Keratinocyte (primary cell): ENCODE measurements around the gene DISC1. TPM values are rescaled to one million over a fixed set of nuclear protein-coding genes. Genes with fewer than 3 reads are reported as not detected.
"Not testable (repeated sequence)": the region's sequence is repeated elsewhere in the genome, so short reads cannot be mapped to it uniquely, and the experiment has no call there.

Experiments used
- DNase-seq: peaks from one replicate; pipeline ENCODE4 v3.0.0-alpha.2; 2011; ENCODE audit warnings: low read depth, missing footprints, low spot score
- FAIRE-seq: peaks from 2 replicates; lab custom pipeline; 2011; peaks lifted over from hg19 to GRCh38; lab: Jason Lieb, UNC
- H2AFZ ChIP-seq: 2 replicates; pipeline ENCODE4 v1.6.0; 2012; ENCODE audit warnings: low read length, control low read depth, inconsistent platforms; ENCODE audit not compliant: control insufficient read depth
- H3K27ac ChIP-seq: 2 replicates; pipeline ENCODE4 v1.5.1; 2011; ENCODE audit warnings: low read length; ENCODE audit not compliant: control insufficient read depth, insufficient read depth
- H3K27me3 ChIP-seq: 3 replicates; pipeline ENCODE4 v1.6.0; 2011; ENCODE audit warnings: low read length; ENCODE audit not compliant: control insufficient read depth, insufficient read depth; ENCODE audit errors: extremely low read depth
- H3K36me3 ChIP-seq, 2 experiments: 2 replicates in 1 of 2; 3 replicates in 1 of 2; pipeline ENCODE4 v1.5.1; 2011; ENCODE audit warnings: low read length in 2 of 2, mild to moderate bottlenecking in 1 of 2; ENCODE audit not compliant: control insufficient read depth in 2 of 2, insufficient read depth in 2 of 2; ENCODE audit errors: extremely low read depth in 1 of 2
- H3K4me1 ChIP-seq: 3 replicates; pipeline ENCODE4 v1.5.1; 2011; ENCODE audit warnings: low read length; ENCODE audit not compliant: control insufficient read depth, insufficient read depth; ENCODE audit errors: extremely low read depth
- H3K4me2 ChIP-seq: 3 replicates; pipeline ENCODE4 v1.6.0; 2011; ENCODE audit warnings: low read depth, low read length; ENCODE audit not compliant: control insufficient read depth, insufficient read depth; ENCODE audit errors: extremely low read depth
- H3K4me3 ChIP-seq, 3 experiments: fragments of 200-600 bp in 1 of 3; sonication (generic) in 1 of 3; 2 replicates in 2 of 3; 3 replicates in 1 of 3; pipeline ENCODE4 v1.5.1; 2011 to 2016; ENCODE audit warnings: low read length in 3 of 3, mild to moderate bottlenecking in 3 of 3, control low read depth in 2 of 3, inconsistent platforms in 1 of 3, low read depth in 1 of 3, mixed read lengths in 1 of 3, mixed run types in 1 of 3, moderate library complexity in 1 of 3; ENCODE audit not compliant: control insufficient read depth in 2 of 3, insufficient read depth in 2 of 3; ENCODE audit errors: extremely low read depth in 1 of 3
- H3K79me2 ChIP-seq: 2 replicates; pipeline ENCODE4 v1.6.0; 2012; ENCODE audit warnings: low read length; ENCODE audit not compliant: control insufficient read depth, insufficient read depth
- H3K9ac ChIP-seq: 3 replicates; pipeline ENCODE4 v1.6.0; 2011; ENCODE audit warnings: low read length; ENCODE audit not compliant: control insufficient read depth, insufficient read depth; ENCODE audit errors: extremely low read depth
- H3K9me1 ChIP-seq: 3 replicates; pipeline ENCODE4 v1.6.0; 2011; ENCODE audit warnings: low read length; ENCODE audit not compliant: control insufficient read depth, insufficient read depth; ENCODE audit errors: extremely low read depth
- H3K9me3 ChIP-seq: 2 replicates; pipeline ENCODE4 v1.5.1; 2012; ENCODE audit warnings: low read depth, low read length; ENCODE audit not compliant: control insufficient read depth
- H4K20me1 ChIP-seq: 3 replicates; pipeline ENCODE4 v1.6.0; 2011; ENCODE audit warnings: low read length; ENCODE audit not compliant: control insufficient read depth, insufficient read depth; ENCODE audit errors: extremely low read depth
- EZH2 ChIP-seq: IDR thresholded peaks from one replicate; pipeline ENCODE4 v1.6.1; 2012; ENCODE audit warnings: inconsistent platforms, mild to moderate bottlenecking, low read length, moderate library complexity
- dilution Hi-C: fragments of 300-500 bp; cut with MboI; formaldehyde crosslinking; loops from one replicate; pipeline ENCODE4 v1.7.0; 2020; ENCODE audit warnings: low sequenced_read_pairs; ENCODE audit not compliant: extremely low pct_ligation_motif_present
- polyA plus RNA-seq, 5 experiments: library from polyadenylated mRNA; depleted of rRNA in 3 of 5; stranded (reverse) in 3 of 5; stranded (forward) in 1 of 5; unstranded in 1 of 5; fragments of >200 nt; gene quantifications; 1 replicate in 1 of 5; 2 replicates in 3 of 5; 3 replicates in 1 of 5; pipeline versions ENCODE4 v1.2.1 to v1.2.3, GENCODE V29; 2011 to 2012; ENCODE audit warnings: missing spikeins in 2 of 5, low read depth in 1 of 5, low replicate concordance in 1 of 5
- TF ChIP-seq, protein P1 (sequence below), 3 experiments: IDR thresholded peaks in 1 of 3; conservative IDR thresholded peaks in 1 of 3; optimal IDR thresholded peaks in 1 of 3; 2 replicates in 2 of 3; 3 replicates in 1 of 3; pipeline versions ENCODE3 to v1.5.1; 2011; ENCODE audit warnings: low read length in 3 of 3, mild to moderate bottlenecking in 3 of 3, moderate library complexity in 2 of 3, control low read depth in 1 of 3, inconsistent platforms in 1 of 3; ENCODE audit not compliant: insufficient read depth in 2 of 3; ENCODE audit errors: extremely low read depth in 1 of 3

DISC1 gene
- polyA plus RNA-seq, 1 donor (not counting 4 experiments of a cell fraction or from before 2014, with no cell fraction given): 0.47 TPM

DNA sequence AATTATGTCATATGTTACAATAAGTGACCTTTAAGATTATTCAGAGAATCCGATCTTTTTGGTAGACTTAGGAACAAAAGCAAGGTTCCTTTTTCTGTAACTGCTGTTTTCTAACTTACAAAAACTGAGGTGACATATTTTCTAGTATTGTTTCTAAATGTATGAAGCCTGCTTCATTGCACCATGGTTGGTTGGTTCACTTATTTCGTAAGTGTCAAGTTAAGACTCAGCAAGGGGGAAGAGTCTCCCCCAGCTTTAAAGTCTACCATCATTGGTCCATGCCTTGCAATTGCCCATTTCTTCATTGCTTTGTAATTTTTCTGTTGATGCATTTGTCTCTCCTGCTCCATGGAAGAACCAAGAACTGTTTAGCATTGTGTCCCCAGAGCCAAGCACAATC, 136.9 kb downstream of the DISC1 start:
- no peaks in the 10 kb centered on the region for H3K36me3 ChIP-seq
- no peak for DNase-seq
- no peak overlapping the region for H3K9ac ChIP-seq
- no peaks in the 10 kb centered on the region for H3K4me1 ChIP-seq
- H2AFZ ChIP-seq: no peak overlapping the region
- H3K27me3 ChIP-seq: no peaks in the 10 kb centered on the region
- H3K4me3 ChIP-seq: no peak overlapping the region
- no peak for FAIRE-seq
- dilution Hi-C loops: no loop called here
- H3K4me2 ChIP-seq: no peak overlapping the region
- H4K20me1 ChIP-seq: no peaks in the 10 kb centered on the region
- H3K27ac ChIP-seq: no peak overlapping the region
- no peaks in the 10 kb centered on the region for H3K9me3 ChIP-seq
- TF ChIP-seq, protein P1, sequence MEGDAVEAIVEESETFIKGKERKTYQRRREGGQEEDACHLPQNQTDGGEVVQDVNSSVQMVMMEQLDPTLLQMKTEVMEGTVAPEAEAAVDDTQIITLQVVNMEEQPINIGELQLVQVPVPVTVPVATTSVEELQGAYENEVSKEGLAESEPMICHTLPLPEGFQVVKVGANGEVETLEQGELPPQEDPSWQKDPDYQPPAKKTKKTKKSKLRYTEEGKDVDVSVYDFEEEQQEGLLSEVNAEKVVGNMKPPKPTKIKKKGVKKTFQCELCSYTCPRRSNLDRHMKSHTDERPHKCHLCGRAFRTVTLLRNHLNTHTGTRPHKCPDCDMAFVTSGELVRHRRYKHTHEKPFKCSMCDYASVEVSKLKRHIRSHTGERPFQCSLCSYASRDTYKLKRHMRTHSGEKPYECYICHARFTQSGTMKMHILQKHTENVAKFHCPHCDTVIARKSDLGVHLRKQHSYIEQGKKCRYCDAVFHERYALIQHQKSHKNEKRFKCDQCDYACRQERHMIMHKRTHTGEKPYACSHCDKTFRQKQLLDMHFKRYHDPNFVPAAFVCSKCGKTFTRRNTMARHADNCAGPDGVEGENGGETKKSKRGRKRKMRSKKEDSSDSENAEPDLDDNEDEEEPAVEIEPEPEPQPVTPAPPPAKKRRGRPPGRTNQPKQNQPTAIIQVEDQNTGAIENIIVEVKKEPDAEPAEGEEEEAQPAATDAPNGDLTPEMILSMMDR (optimal IDR thresholded peaks at IDR 0.05 in 1 of 3, IDR thresholded peaks at IDR 0.05 in 1 of 3, conservative IDR thresholded peaks at IDR 0.05 in 1 of 3; ENCODE audit: extremely low read depth in 1 of 3, insufficient read depth in 2 of 3, low read length in 3 of 3): no peak
- TF ChIP-seq EZH2: no peak
- H3K9me1 ChIP-seq: no peaks in the 10 kb centered on the region
- H3K79me2 ChIP-seq: no peaks in the 10 kb centered on the region

DNA sequence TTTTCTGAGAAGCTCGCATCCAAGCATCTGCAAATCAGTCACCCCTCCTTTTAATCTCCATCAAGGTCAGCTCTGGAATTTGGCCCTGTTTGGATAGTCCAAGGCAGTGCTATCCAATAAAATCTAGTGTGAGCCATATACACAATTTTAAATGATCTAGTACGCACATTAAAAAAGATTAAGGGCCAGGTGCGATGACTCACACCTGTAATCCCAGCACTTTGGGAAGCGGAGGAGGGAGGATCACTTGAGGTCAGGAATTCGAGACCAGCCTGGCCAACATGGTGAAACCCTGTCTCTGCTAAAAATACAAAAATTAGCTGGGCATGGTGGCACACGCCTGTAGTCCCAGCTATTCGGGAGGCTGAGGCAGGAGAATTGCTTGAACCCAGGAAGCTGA, 139.2 kb downstream of the DISC1 start:
- FAIRE-seq, H3K4me3 ChIP-seq, H3K36me3 ChIP-seq, H3K27ac ChIP-seq, dilution Hi-C loops, H2AFZ ChIP-seq, DNase-seq, H4K20me1 ChIP-seq, H3K4me2 ChIP-seq, H3K4me1 ChIP-seq, H3K9me3 ChIP-seq, H3K27me3 ChIP-seq, H3K9ac ChIP-seq, H3K79me2 ChIP-seq, H3K9me1 ChIP-seq: not testable (repeated sequence)

DNA sequence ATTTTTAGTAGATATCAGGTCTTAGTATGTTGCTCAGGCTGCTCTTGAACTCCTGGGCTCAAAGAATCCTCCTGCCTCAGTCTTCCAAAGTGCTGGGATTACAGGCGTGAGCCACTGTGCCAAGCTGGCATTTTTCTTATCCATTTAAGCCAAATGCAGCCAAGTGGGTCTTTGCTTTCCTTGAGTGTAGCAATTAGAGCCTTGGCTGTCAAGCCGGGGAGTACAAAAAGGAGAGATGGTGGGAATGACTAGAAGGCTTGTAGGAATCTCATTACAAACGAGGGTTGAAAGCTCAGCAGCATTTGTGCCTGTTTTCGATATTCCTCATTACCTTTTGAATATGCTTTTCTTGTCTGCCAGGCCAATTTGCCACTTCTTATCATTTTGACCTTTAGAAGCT, 140.9 kb downstream of the DISC1 start:
- Histone ChIP-seq H3K4me1 (no peaks in the 10 kb centered on the region), H3K4me2 (no peak overlapping the region), H3K4me3 (no peak overlapping the region), H3K9me1 (no peaks in the 10 kb centered on the region), H2AFZ (no peak overlapping the region), H3K27ac (no peak overlapping the region), H3K36me3 (no peaks in the 10 kb centered on the region), H4K20me1 (no peaks in the 10 kb centered on the region), H3K9ac (no peak overlapping the region), H3K9me3 (no peaks in the 10 kb centered on the region), H3K27me3 (no peaks in the 10 kb centered on the region), H3K79me2 (no peaks in the 10 kb centered on the region)
- TF ChIP-seq, protein P1 (optimal IDR thresholded peaks at IDR 0.05 in 1 of 3, IDR thresholded peaks at IDR 0.05 in 1 of 3, conservative IDR thresholded peaks at IDR 0.05 in 1 of 3; ENCODE audit: extremely low read depth in 1 of 3, insufficient read depth in 2 of 3, low read length in 3 of 3): no peak
- TF ChIP-seq EZH2: no peak
- no peak for FAIRE-seq
- dilution Hi-C loops: no loop called here
- DNase-seq: no peak
